H1 (cell line): ENCODE results near the gene ACTR6.

ENCODE experiments used
- BRCA1 ChIP-seq: IDR thresholded peaks from 2 replicates; pipeline ENCODE4 v1.6.1; 2012; ENCODE audit warnings: low read depth, low read length, improper control_type of control experiment
- POLR2A ChIP-seq, 2 experiments: IDR thresholded peaks; 1 replicate in 1 of 2; 2 replicates in 1 of 2; pipeline ENCODE4 v1.6.1; 2011; ENCODE audit warnings: low read depth in 2 of 2, low read length in 2 of 2, mild to moderate bottlenecking in 2 of 2; ENCODE audit errors: control extremely low read depth in 1 of 2
- POLR2AphosphoS5 ChIP-seq: IDR thresholded peaks from 2 replicates; pipeline ENCODE4 v1.6.1; 2011; ENCODE audit warnings: low read depth, low read length
- RAD21 ChIP-seq, 2 experiments: IDR thresholded peaks in 1 of 2; conservative IDR thresholded peaks in 1 of 2; 2 replicates each; pipeline ENCODE4 v1.6.1; 2011; ENCODE audit warnings: low read depth in 2 of 2, low read length in 2 of 2, improper control_type of control experiment in 1 of 2, inconsistent platforms in 1 of 2, mild to moderate bottlenecking in 1 of 2, moderate library complexity in 1 of 2
- RBBP5 ChIP-seq: IDR thresholded peaks from 2 replicates; pipeline ENCODE4 v1.7.1; 2012; ENCODE audit warnings: low read depth, mild to moderate bottlenecking, inconsistent platforms, low read length, moderate library complexity, borderline replicate concordance
- TCF12 ChIP-seq: IDR thresholded peaks from 2 replicates; pipeline ENCODE4 v1.6.1; 2011; ENCODE audit warnings: low read depth, mild to moderate bottlenecking, low read length
- TF ChIP-seq, protein P1 (sequence below), 3 experiments: IDR thresholded peaks; 1 replicate in 2 of 3; 2 replicates in 1 of 3; pipeline versions ENCODE4 v1.5.1 to v1.6.1; 2011; ENCODE audit warnings: low read length in 3 of 3, mild to moderate bottlenecking in 3 of 3, inconsistent platforms in 2 of 3, low read depth in 1 of 3, moderate library complexity in 1 of 3; ENCODE audit not compliant: insufficient read depth in 1 of 3; ENCODE audit errors: control extremely low read depth in 1 of 3

DNA sequence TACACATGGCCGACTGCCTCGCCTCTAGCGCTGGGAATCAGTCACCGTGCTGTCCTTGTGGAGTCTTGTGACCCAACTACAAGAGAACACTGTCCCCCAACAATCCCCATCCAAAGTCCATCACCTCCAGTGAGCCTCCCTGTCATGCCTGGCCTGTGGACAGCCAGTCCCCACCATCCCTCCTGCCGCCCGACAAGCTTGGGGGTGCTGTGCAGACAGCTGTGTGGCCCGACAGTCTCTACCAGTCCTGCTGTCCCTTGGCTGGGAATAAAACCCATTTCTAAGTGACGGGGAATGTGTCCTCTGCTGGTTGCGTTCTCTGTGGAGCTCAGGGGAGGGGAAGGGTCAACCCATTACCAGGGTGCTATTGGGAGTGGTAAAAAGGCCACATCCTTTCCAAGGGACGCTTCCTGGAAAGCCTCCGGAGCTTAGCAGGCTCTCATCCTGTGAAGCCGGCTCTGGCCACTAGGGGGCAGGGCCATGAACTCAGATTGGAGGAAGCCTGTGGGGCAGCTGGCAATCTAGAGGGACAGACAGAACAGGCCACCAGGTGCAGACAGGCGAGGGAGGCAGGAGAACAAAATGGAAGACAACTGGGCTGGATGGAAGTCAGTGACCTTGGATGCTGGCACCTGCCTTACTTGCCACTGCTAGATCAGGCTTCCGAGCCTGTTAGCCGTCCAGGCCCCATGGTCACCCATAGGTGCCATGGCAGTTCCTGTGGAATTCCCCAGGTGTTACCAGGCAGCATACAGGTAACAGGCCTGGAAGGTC, 46.0 kb upstream of the ACTR6 start:
- TF ChIP-seq BRCA1 (no peak), POLR2A (IDR thresholded peaks at IDR 0.05; ENCODE audit: control extremely low read depth in 1 of 2, low read depth in 2 of 2, low read length in 2 of 2) (no peak), RAD21 (IDR thresholded peaks at IDR 0.05 in 1 of 2, conservative IDR thresholded peaks at IDR 0.05 in 1 of 2; ENCODE audit: low read depth in 2 of 2, low read length in 2 of 2) (peak; percentile 57 to 73), RBBP5 (no peak), TCF12 (peak; percentile 67; the same call in 1 of the 2 replicates), POLR2AphosphoS5 (no peak)
- TF ChIP-seq, protein P1, sequence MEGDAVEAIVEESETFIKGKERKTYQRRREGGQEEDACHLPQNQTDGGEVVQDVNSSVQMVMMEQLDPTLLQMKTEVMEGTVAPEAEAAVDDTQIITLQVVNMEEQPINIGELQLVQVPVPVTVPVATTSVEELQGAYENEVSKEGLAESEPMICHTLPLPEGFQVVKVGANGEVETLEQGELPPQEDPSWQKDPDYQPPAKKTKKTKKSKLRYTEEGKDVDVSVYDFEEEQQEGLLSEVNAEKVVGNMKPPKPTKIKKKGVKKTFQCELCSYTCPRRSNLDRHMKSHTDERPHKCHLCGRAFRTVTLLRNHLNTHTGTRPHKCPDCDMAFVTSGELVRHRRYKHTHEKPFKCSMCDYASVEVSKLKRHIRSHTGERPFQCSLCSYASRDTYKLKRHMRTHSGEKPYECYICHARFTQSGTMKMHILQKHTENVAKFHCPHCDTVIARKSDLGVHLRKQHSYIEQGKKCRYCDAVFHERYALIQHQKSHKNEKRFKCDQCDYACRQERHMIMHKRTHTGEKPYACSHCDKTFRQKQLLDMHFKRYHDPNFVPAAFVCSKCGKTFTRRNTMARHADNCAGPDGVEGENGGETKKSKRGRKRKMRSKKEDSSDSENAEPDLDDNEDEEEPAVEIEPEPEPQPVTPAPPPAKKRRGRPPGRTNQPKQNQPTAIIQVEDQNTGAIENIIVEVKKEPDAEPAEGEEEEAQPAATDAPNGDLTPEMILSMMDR (IDR thresholded peaks at IDR 0.05; ENCODE audit: control extremely low read depth in 1 of 3, insufficient read depth in 1 of 3, low read depth in 1 of 3, low read length in 3 of 3): peak; percentile 83 to 99 (median 90)
